OCI-LY1 (cell line): ENCODE results near the gene CDH13.

ENCODE experiments used
- H2AFZ ChIP-seq: fragments of 200-600 bp; sonication (generic), shearing (Covaris generic); 2 replicates; pipeline ENCODE4 v1.6.0; 2014; ENCODE audit warnings: antibody characterized with exemption, mild to moderate bottlenecking, low read length
- H3F3A ChIP-seq: fragments of 200-600 bp; sonication (generic), shearing (Covaris generic); 2 replicates; pipeline ENCODE4 v1.6.0; 2014; ENCODE audit warnings: mild to moderate bottlenecking, antibody characterized with exemption, low read length, moderate library complexity; ENCODE audit not compliant: insufficient read depth
- H3K27ac ChIP-seq: fragments of 200-600 bp; sonication (generic); 2 replicates; pipeline ENCODE4 v1.5.1; 2014; ENCODE audit warnings: low read length, mixed run types, mild to moderate bottlenecking, low read depth; ENCODE audit not compliant: poor library complexity, severe bottlenecking
- H3K27me3 ChIP-seq: fragments of 200-600 bp; sonication (generic); 2 replicates; pipeline ENCODE4 v1.6.0; 2014; ENCODE audit warnings: antibody characterized with exemption, mild to moderate bottlenecking, low read length, moderate library complexity; ENCODE audit not compliant: insufficient read depth
- H3K36me3 ChIP-seq: fragments of 200-600 bp; sonication (generic); 2 replicates; pipeline ENCODE4 v1.6.1; 2014; ENCODE audit warnings: mild to moderate bottlenecking, antibody characterized with exemption, low read length, moderate library complexity, mixed read lengths; ENCODE audit not compliant: insufficient read depth
- H3K4me1 ChIP-seq: fragments of 200-600 bp; sonication (generic); 2 replicates; pipeline ENCODE4 v1.5.1; 2014; ENCODE audit warnings: mild to moderate bottlenecking, low read length, moderate library complexity; ENCODE audit not compliant: insufficient read depth, severe bottlenecking
- H3K4me2 ChIP-seq: fragments of 200-600 bp; sonication (generic), shearing (Covaris generic); 2 replicates; pipeline ENCODE4 v1.6.1; 2014; ENCODE audit warnings: low read length
- H3K4me3 ChIP-seq: fragments of 200-600 bp; sonication (generic); 2 replicates; pipeline ENCODE4 v1.5.1; 2014; ENCODE audit warnings: low read length, low read depth, mild to moderate bottlenecking, mixed read lengths; ENCODE audit not compliant: poor library complexity, severe bottlenecking
- H3K79me2 ChIP-seq: fragments of 200-600 bp; shearing (Covaris generic); 2 replicates; pipeline ENCODE4 v1.6.1; 2016; ENCODE audit warnings: mixed run types, low read length, mixed read lengths; ENCODE audit not compliant: insufficient read depth
- H3K9ac ChIP-seq: fragments of 200-600 bp; sonication (generic), shearing (Covaris generic); 2 replicates; pipeline ENCODE4 v1.6.1; 2014; ENCODE audit warnings: mild to moderate bottlenecking, low read length, mixed read lengths
- H3K9me2 ChIP-seq: fragments of 200-600 bp; sonication (generic), shearing (Covaris generic); 2 replicates; pipeline ENCODE4 v1.6.1; 2014; ENCODE audit warnings: low read depth, mild to moderate bottlenecking, low read length, mixed read lengths
- H3K9me3 ChIP-seq: fragments of 200-600 bp; shearing (Covaris generic); 2 replicates; pipeline ENCODE4 v1.6.1; 2014; ENCODE audit warnings: low read length, mixed read lengths
- H4K20me1 ChIP-seq: fragments of 200-600 bp; sonication (generic), shearing (Covaris generic); 2 replicates; pipeline ENCODE4 v1.6.0; 2016; ENCODE audit warnings: mild to moderate bottlenecking, low read length; ENCODE audit not compliant: insufficient read depth
- EZH2 ChIP-seq: fragments of 200-600 bp; sonication (generic), shearing (Covaris generic); IDR thresholded peaks from 2 replicates; pipeline ENCODE4 v1.8.0; 2017; ENCODE audit warnings: borderline replicate concordance, mixed run types, mild to moderate bottlenecking, antibody characterized with exemption, low read length, moderate library complexity, mixed read lengths
- TF ChIP-seq, protein P1 (sequence below): fragments of 200-600 bp; sonication (generic), shearing (Covaris generic); IDR thresholded peaks from 2 replicates; pipeline ENCODE4 v1.5.1; 2017; ENCODE audit warnings: mild to moderate bottlenecking, antibody characterized with exemption, low read length, moderate library complexity, mixed read lengths

Gene CDH13

DNA sequence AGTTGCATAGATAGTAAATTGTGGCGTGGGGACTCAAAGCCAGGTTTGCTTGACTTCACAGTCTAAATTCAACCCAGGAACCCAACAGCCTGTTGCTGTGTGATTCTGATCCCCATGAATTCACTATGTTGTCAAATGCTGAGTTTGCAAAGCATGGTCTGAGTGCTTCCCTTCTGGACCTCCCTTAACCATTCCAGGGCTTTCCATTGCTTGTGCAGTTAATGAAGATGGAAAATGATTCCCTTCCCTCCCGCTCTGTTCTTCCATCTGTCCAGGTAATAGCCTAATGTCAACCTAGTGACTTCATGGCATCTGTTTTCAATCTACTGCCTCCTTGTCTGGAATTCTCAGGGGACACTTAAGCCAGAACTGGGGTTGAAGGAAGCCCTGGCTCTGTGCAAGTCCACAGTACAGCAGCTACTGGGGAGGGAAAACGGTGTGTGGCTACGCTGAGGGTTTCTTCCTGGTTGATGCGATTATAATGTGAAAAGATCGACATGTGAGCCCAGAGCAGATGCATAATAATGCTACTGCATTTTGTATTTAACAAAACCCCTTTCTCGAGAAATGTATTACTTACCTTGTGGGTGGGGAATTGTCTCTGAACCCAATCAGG is 206.7 kb downstream of the CDH13 start:
- Histone ChIP-seq H3K4me1 (no peaks in the 10 kb centered on the region), H3F3A (no peaks in the 10 kb centered on the region), H4K20me1 (no peaks in the 10 kb centered on the region), H3K27ac (no peak overlapping the region), H2AFZ (no peak overlapping the region), H3K9me3 (no peaks in the 10 kb centered on the region), H3K9me2 (no peaks in the 10 kb centered on the region), H3K36me3 (no peaks in the 10 kb centered on the region), H3K79me2 (no peaks in the 10 kb centered on the region), H3K27me3 (no peaks in the 10 kb centered on the region), H3K9ac (no peak overlapping the region), H3K4me2 (no peak overlapping the region), H3K4me3 (no peak overlapping the region)
- TF ChIP-seq, protein P1, sequence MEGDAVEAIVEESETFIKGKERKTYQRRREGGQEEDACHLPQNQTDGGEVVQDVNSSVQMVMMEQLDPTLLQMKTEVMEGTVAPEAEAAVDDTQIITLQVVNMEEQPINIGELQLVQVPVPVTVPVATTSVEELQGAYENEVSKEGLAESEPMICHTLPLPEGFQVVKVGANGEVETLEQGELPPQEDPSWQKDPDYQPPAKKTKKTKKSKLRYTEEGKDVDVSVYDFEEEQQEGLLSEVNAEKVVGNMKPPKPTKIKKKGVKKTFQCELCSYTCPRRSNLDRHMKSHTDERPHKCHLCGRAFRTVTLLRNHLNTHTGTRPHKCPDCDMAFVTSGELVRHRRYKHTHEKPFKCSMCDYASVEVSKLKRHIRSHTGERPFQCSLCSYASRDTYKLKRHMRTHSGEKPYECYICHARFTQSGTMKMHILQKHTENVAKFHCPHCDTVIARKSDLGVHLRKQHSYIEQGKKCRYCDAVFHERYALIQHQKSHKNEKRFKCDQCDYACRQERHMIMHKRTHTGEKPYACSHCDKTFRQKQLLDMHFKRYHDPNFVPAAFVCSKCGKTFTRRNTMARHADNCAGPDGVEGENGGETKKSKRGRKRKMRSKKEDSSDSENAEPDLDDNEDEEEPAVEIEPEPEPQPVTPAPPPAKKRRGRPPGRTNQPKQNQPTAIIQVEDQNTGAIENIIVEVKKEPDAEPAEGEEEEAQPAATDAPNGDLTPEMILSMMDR, result no peak
- TF ChIP-seq EZH2, result no peak

GRCh38 chr16:82834151-82834815 is 207.5 kb downstream of the CDH13 start:
- TF ChIP-seq EZH2, result no peak
- TF ChIP-seq, protein P1, result no peak
- Histone ChIP-seq H3K9me2 (no peaks in the 10 kb centered on the region), H3K4me1 (no peaks in the 10 kb centered on the region), H3F3A (no peaks in the 10 kb centered on the region), H3K27ac (no peak overlapping the region), H4K20me1 (no peaks in the 10 kb centered on the region), H3K9ac (no peak overlapping the region), H3K4me3 (no peak overlapping the region), H3K36me3 (no peaks in the 10 kb centered on the region), H2AFZ (no peak overlapping the region), H3K9me3 (no peaks in the 10 kb centered on the region), H3K4me2 (no peak overlapping the region), H3K79me2 (no peaks in the 10 kb centered on the region), H3K27me3 (no peaks in the 10 kb centered on the region)

DNA sequence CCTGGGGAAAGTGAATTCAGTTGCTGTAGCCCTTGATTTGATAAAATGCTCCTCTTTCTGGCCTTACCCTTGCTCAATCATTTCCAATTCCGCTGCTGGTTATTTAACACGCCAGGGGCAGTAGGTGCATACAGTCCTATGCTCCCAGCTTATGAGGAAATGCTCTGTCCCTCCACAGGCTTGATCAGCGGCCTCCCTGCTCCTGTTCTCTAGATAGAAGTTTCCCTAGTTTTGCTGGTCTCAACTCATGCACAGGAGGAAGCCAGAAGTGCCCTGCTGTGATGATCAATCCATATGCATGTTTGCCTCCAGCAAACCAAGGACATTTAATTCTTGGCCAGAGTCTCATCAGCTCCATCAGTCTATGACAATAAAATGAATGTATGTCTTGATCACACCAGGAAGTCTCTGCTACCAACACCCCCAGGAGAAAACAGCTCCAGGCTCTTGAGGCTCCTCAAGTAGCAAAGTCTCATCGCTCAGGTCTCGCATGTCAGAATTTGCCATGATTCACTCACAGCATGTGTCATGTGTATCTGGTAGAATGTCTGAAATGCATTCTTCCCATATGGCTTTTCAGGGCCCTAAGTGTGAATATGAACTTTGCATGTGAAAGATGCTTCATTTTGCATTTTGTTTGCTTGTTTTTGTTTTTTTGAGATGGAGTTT is 208.9 kb downstream of the CDH13 start:
- H3K4me1 ChIP-seq, result no peaks in the 10 kb centered on the region
- no peaks in the 10 kb centered on the region for H3F3A ChIP-seq
- TF ChIP-seq, protein P1, result no peak
- TF ChIP-seq EZH2, result no peak
- no peak overlapping the region for H3K4me3 ChIP-seq
- H4K20me1 ChIP-seq, result no peaks in the 10 kb centered on the region
- no peaks in the 10 kb centered on the region for H3K9me3 ChIP-seq
- H3K4me2 ChIP-seq, result no peak overlapping the region
- H3K9me2 ChIP-seq, result no peaks in the 10 kb centered on the region
- H3K36me3 ChIP-seq, result no peaks in the 10 kb centered on the region
- no peaks in the 10 kb centered on the region for H3K27me3 ChIP-seq
- H3K9ac ChIP-seq, result no peak overlapping the region
- H3K79me2 ChIP-seq, result no peaks in the 10 kb centered on the region
- no peak overlapping the region for H2AFZ ChIP-seq
- H3K27ac ChIP-seq, result no peak overlapping the region
